Measurements from ENCODE around the gene LARP4B. TPM values are rescaled to one million over a fixed set of nuclear protein-coding genes. Genes with fewer than 3 reads are reported as not detected.

Gene LARP4B
- total RNA-seq, 2 experiments from 2014 or later: 33.1 to 40.2 TPM

DNA sequence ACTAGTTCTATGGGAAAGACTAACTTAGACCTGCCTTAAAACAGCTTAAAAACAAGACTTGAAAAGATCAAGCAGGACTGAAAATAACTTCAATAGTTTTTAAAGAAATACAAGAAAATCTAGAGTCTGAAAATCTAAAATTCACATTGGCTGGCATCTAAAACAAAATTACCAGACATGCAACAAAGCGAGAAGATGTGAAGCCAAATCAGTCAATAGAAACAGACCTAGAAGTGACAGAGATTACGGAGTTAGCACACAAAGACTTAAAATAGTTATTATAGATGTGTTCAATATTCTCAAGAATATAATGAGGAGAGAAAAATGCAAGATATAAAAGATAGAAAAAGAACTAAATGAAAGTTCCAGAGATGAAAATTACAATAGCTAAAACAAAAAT, 163.7 kb downstream of the LARP4B start:
- CTCF ChIA-PET: no interaction called here
- Mint-ChIP-seq H3K27me3 (peaks cover 5% of the 10 kb centered on the region), H3K9me3 (peaks cover 15% of the 10 kb centered on the region), H3K27ac (no peak overlapping the region), H3K4me3 (no peak overlapping the region), H3K36me3 (ENCODE audit: low read depth) (no peaks in the 10 kb centered on the region), H3K4me1 (ENCODE audit: low read depth) (no peaks in the 10 kb centered on the region)
- DNase-seq: no peak
- H3K36me3 ChIP-seq (ENCODE audit: insufficient read depth, low read length): no peaks in the 10 kb centered on the region
- intact Hi-C loops (cut with DNase I, micrococcal nuclease): no loop called here
- no peak for ATAC-seq (ENCODE audit: poor library complexity)
- POLR2A ChIA-PET: no interaction called here
- TF ChIP-seq, protein P1, sequence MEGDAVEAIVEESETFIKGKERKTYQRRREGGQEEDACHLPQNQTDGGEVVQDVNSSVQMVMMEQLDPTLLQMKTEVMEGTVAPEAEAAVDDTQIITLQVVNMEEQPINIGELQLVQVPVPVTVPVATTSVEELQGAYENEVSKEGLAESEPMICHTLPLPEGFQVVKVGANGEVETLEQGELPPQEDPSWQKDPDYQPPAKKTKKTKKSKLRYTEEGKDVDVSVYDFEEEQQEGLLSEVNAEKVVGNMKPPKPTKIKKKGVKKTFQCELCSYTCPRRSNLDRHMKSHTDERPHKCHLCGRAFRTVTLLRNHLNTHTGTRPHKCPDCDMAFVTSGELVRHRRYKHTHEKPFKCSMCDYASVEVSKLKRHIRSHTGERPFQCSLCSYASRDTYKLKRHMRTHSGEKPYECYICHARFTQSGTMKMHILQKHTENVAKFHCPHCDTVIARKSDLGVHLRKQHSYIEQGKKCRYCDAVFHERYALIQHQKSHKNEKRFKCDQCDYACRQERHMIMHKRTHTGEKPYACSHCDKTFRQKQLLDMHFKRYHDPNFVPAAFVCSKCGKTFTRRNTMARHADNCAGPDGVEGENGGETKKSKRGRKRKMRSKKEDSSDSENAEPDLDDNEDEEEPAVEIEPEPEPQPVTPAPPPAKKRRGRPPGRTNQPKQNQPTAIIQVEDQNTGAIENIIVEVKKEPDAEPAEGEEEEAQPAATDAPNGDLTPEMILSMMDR (IDR thresholded peaks at IDR 0.05): no peak
- peaks cover 0 to 3% of the 10 kb centered on the region in 2 experiments for H3K27me3 ChIP-seq (ENCODE audit: control insufficient read depth in 1 of 2, insufficient read depth in 2 of 2, low read length in 2 of 2)
- no peak overlapping the region for H3K4me3 ChIP-seq (ENCODE audit: low read length)
- peaks cover 16 to 31% of the 10 kb centered on the region in 2 experiments for H3K9me3 ChIP-seq (ENCODE audit: control insufficient read depth in 1 of 2, insufficient read depth in 1 of 2, low read length in 2 of 2)
- no peak overlapping the region for H3K27ac ChIP-seq (ENCODE audit: low read depth in 1 of 2, low read length in 2 of 2)
- H3K4me1 ChIP-seq (ENCODE audit: insufficient read depth, low read length): no peaks in the 10 kb centered on the region

DNA sequence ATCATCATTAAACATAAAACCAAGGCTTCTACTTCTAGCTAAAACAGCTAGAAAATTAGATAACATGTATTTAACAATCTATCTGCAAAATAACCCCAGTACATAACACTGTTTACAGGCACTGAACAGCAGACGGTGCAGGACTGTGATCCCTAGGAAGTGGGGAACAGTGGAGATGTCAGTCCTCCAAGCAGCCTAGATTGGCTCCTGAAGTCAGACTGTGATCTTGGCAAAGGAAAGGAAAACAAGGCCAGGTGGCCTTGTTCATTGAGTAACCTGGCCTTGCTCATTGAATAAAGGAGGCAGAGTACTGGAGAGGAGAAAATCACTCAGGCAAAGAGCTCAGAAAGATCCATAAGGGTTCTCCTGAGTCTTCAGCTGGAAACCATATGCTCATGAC, 164.3 kb downstream of the LARP4B start:
- no peak overlapping the region for H3K4me3 ChIP-seq (ENCODE audit: low read length)
- no peak overlapping the region for H3K4me3 Mint-ChIP-seq
- H3K4me1 Mint-ChIP-seq (ENCODE audit: low read depth): no peaks in the 10 kb centered on the region
- POLR2A ChIA-PET: no interaction called here
- no peak for ATAC-seq (ENCODE audit: poor library complexity)
- intact Hi-C loops (cut with DNase I, micrococcal nuclease): no loop called here
- no peaks in the 10 kb centered on the region for H3K4me1 ChIP-seq (ENCODE audit: insufficient read depth, low read length)
- H3K27me3 ChIP-seq (ENCODE audit: control insufficient read depth in 1 of 2, insufficient read depth in 2 of 2, low read length in 2 of 2): peaks cover 0 to 3% of the 10 kb centered on the region in 2 experiments
- DNase-seq: no peak
- H3K27me3 Mint-ChIP-seq: peaks cover 5% of the 10 kb centered on the region
- H3K36me3 Mint-ChIP-seq (ENCODE audit: low read depth): no peaks in the 10 kb centered on the region
- H3K27ac ChIP-seq (ENCODE audit: low read depth in 1 of 2, low read length in 2 of 2): no peak overlapping the region
- no peak overlapping the region for H3K27ac Mint-ChIP-seq
- H3K36me3 ChIP-seq (ENCODE audit: insufficient read depth, low read length): no peaks in the 10 kb centered on the region
- TF ChIP-seq, protein P1 (IDR thresholded peaks at IDR 0.05): no peak
- H3K9me3 Mint-ChIP-seq: peaks cover 21% of the 10 kb centered on the region
- CTCF ChIA-PET: no interaction called here
- H3K9me3 ChIP-seq (ENCODE audit: control insufficient read depth in 1 of 2, insufficient read depth in 1 of 2, low read length in 2 of 2): peaks cover 22 to 28% of the 10 kb centered on the region in 2 experiments

DNA sequence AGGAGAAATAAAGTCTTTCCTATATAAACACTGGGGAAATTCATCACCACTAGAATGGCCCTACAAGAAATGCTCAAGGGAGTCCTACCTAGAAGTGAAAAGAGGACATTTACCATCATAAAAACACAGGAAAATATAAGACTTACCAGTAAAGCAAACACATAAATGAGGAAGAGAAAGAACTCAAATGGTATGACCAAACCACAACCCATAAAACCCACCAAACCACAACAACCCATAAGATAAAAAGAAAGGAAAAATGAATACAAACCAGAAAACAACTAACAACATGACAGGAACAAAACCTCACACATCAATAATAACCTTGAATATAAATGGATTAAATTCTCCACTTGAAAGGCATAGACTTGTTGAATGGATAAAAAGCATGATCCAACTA, 170.1 kb downstream of the LARP4B start:
- ATAC-seq (ENCODE audit: poor library complexity) (no peak), DNase-seq (no peak)
- Histone ChIP-seq H3K27me3 (ENCODE audit: control insufficient read depth in 1 of 2, insufficient read depth in 2 of 2, low read length in 2 of 2) (no peaks in the 10 kb centered on the region), H3K36me3 (ENCODE audit: insufficient read depth, low read length) (no peaks in the 10 kb centered on the region), H3K9me3 (ENCODE audit: control insufficient read depth in 1 of 2, insufficient read depth in 1 of 2, low read length in 2 of 2) (peaks cover 18 to 34% of the 10 kb centered on the region in 2 experiments), H3K4me1 (ENCODE audit: insufficient read depth, low read length) (peaks cover 13% of the 10 kb centered on the region), H3K4me3 (ENCODE audit: low read length) (no peak overlapping the region), H3K27ac (ENCODE audit: low read depth in 1 of 2, low read length in 2 of 2) (no peak overlapping the region)
- H3K9me3 Mint-ChIP-seq: peaks cover 18% of the 10 kb centered on the region
- peaks cover 7% of the 10 kb centered on the region for H3K36me3 Mint-ChIP-seq (ENCODE audit: low read depth)
- no peak overlapping the region for H3K27ac Mint-ChIP-seq
- peaks cover 6% of the 10 kb centered on the region for H3K4me1 Mint-ChIP-seq (ENCODE audit: low read depth)
- TF ChIP-seq, protein P1 (IDR thresholded peaks at IDR 0.05): no peak
- POLR2A ChIA-PET: no interaction called here
- H3K4me3 Mint-ChIP-seq: no peak overlapping the region
- intact Hi-C loops (cut with DNase I, micrococcal nuclease): no loop called here
- peaks cover 9% of the 10 kb centered on the region for H3K27me3 Mint-ChIP-seq
- CTCF ChIA-PET: no interaction called here

Data from CD4-positive, alpha-beta T cell (primary cell).